Lower leg skin (tissue), 3 donors: ENCODE data around the gene STUM.

Experiments used
- POLR2A ChIP-seq, 2 donors: fragments of 450-650 bp; IDR thresholded peaks; one replicate each; pipeline ENCODE4 v1.6.1; 2016 to 2017; ENCODE audit warnings: antibody characterized with exemption in 2 of 2, mild to moderate bottlenecking in 1 of 2, moderate library complexity in 1 of 2
- TF ChIP-seq, protein P1 (sequence below), 3 donors: fragments of 450-650 bp; IDR thresholded peaks; one replicate each; pipeline ENCODE4 v1.5.1; 2016; ENCODE audit warnings: antibody characterized with exemption in 3 of 3, mild to moderate bottlenecking in 3 of 3, moderate library complexity in 2 of 3

GRCh38 chr1:226523646-226524406, 24.7 kb upstream of the STUM start:
- TF ChIP-seq, protein P1, sequence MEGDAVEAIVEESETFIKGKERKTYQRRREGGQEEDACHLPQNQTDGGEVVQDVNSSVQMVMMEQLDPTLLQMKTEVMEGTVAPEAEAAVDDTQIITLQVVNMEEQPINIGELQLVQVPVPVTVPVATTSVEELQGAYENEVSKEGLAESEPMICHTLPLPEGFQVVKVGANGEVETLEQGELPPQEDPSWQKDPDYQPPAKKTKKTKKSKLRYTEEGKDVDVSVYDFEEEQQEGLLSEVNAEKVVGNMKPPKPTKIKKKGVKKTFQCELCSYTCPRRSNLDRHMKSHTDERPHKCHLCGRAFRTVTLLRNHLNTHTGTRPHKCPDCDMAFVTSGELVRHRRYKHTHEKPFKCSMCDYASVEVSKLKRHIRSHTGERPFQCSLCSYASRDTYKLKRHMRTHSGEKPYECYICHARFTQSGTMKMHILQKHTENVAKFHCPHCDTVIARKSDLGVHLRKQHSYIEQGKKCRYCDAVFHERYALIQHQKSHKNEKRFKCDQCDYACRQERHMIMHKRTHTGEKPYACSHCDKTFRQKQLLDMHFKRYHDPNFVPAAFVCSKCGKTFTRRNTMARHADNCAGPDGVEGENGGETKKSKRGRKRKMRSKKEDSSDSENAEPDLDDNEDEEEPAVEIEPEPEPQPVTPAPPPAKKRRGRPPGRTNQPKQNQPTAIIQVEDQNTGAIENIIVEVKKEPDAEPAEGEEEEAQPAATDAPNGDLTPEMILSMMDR (IDR thresholded peaks at IDR 0.05) = no peak
- TF ChIP-seq POLR2A (IDR thresholded peaks at IDR 0.05) = no peak
